Hematopoietic multipotent progenitor cell treated with erythropoietin and hydrocortisone succinate and interleukin-3 and kit ligand, for 15 days (in vitro differentiated cells): ENCODE results near the gene SENP6.
"Not testable (repeated sequence)": the region's sequence is repeated elsewhere in the genome, so short reads cannot be mapped to it uniquely, and the experiment has no call there.

ENCODE experiments used
- DNase-seq: peaks from one replicate; pipeline ENCODE4 v3.0.0-alpha.2; 2015; ENCODE audit warnings: low spot score

SENP6 gene

GRCh38 chr6:75609639-75610590, 8.2 kb downstream of the SENP6 start:
- no peak for DNase-seq

GRCh38 chr6:75611011-75611701, 9.5 kb downstream of the SENP6 start:
- DNase-seq: no peak

GRCh38 chr6:75611702-75612375, 10.2 kb downstream of the SENP6 start:
- DNase-seq: no peak

GRCh38 chr6:75612434-75612833, 10.8 kb downstream of the SENP6 start:
- no peak for DNase-seq

- no peak for DNase-seq
Observed at GRCh38 chr6:75613056-75613501, 11.4 kb downstream of the SENP6 start.

GRCh38 chr6:75618437-75618836, 16.8 kb downstream of the SENP6 start:
- DNase-seq: no peak

GRCh38 chr6:75619230-75619899, 17.7 kb downstream of the SENP6 start:
- DNase-seq: no peak

- peak; percentile 30 for DNase-seq
Observed at GRCh38 chr6:75620381-75621304, 19.0 kb downstream of the SENP6 start.

- DNase-seq: no peak
Observed at GRCh38 chr6:75621846-75622245, 20.2 kb downstream of the SENP6 start.

- DNase-seq: no peak
Observed at GRCh38 chr6:75623491-75623890, 21.8 kb downstream of the SENP6 start.

GRCh38 chr6:75624335-75624734, 22.7 kb downstream of the SENP6 start:
- DNase-seq: no peak

GRCh38 chr6:75624988-75625387, 23.3 kb downstream of the SENP6 start:
- DNase-seq: no peak

- DNase-seq: no peak
Observed at GRCh38 chr6:75626561-75626960, 24.9 kb downstream of the SENP6 start.

- DNase-seq: not testable (repeated sequence)
Observed at GRCh38 chr6:75627708-75628107, 26.0 kb downstream of the SENP6 start.

GRCh38 chr6:75631859-75632635, 30.4 kb downstream of the SENP6 start:
- DNase-seq: no peak

- DNase-seq: no peak
Observed at GRCh38 chr6:75633045-75633444, 31.4 kb downstream of the SENP6 start.

- no peak for DNase-seq
Observed at GRCh38 chr6:75642311-75642710, 40.6 kb downstream of the SENP6 start.

GRCh38 chr6:75643173-75643572, 41.5 kb downstream of the SENP6 start:
- no peak for DNase-seq

GRCh38 chr6:75656479-75656878, 54.8 kb downstream of the SENP6 start:
- DNase-seq: no peak

- DNase-seq: no peak
Observed at GRCh38 chr6:75657327-75657726, 55.6 kb downstream of the SENP6 start.
